HepG2 (cell line): ENCODE results near the gene MRM3. TPM values are rescaled to one million over a fixed set of nuclear protein-coding genes. Genes with fewer than 3 reads are reported as not detected.

Source experiments
- AGO2 ChIP-seq: fragments of 200-400 bp; formaldehyde crosslinking; optimal IDR thresholded peaks from 2 replicates; pipeline ENCODE3; 2017; ENCODE audit warnings: mild to moderate bottlenecking, low read depth, low read length, moderate library complexity
- ELF4 ChIP-seq: sonication (generic); formaldehyde crosslinking; IDR thresholded peaks from 2 replicates; pipeline ENCODE4 v1.5.0; 2020; ENCODE audit warnings: missing genetic modification reagents, mild to moderate bottlenecking, moderate library complexity, borderline replicate concordance
- EP300 ChIP-seq, 3 experiments: sonication (generic) in 1 of 3; formaldehyde crosslinking in 1 of 3; IDR thresholded peaks; 2 replicates each; pipeline versions ENCODE4 v1.5.1 to v1.6.1; 2011 to 2020; ENCODE audit warnings: low read depth in 2 of 3, low read length in 2 of 3, borderline replicate concordance in 1 of 3, improper control_type of control experiment in 1 of 3, mild to moderate bottlenecking in 1 of 3, missing genetic modification reagents in 1 of 3, moderate library complexity in 1 of 3
- ERF ChIP-seq: IDR thresholded peaks from 2 replicates; pipeline ENCODE4 v1.6.1; 2018; ENCODE audit warnings: missing biosample characterization, missing genetic modification reagents
- EZH2 ChIP-seq: conservative IDR thresholded peaks from 2 replicates; pipeline ENCODE4 v1.6.1; 2012; ENCODE audit warnings: mild to moderate bottlenecking, low read depth, low read length, moderate library complexity
- MATR3 ChIP-seq: sonication (generic); formaldehyde crosslinking; IDR thresholded peaks from 2 replicates; pipeline ENCODE4 v1.4.0; 2020; ENCODE audit warnings: missing genetic modification reagents
- NCOR1 ChIP-seq: fragments of 200-600 bp; sonication (generic); IDR thresholded peaks from 2 replicates; pipeline ENCODE4 v1.7.0; 2017; ENCODE audit warnings: antibody characterized with exemption, low read length, borderline replicate concordance
- PREB ChIP-seq: sonication (generic); formaldehyde crosslinking; IDR thresholded peaks from 2 replicates; pipeline ENCODE4 v1.4.0; 2020; ENCODE audit warnings: missing genetic modification reagents
- TBX2 ChIP-seq: sonication (generic); formaldehyde crosslinking; IDR thresholded peaks from 2 replicates; pipeline ENCODE4 v1.5.0; 2020; ENCODE audit warnings: missing genetic modification reagents, mild to moderate bottlenecking, borderline replicate concordance
- ZNF234 ChIP-seq: sonication (generic); formaldehyde crosslinking; conservative IDR thresholded peaks from 2 replicates; pipeline ENCODE4 v1.5.1; 2020; ENCODE audit warnings: mild to moderate bottlenecking, missing genetic modification reagents
- ZNF3 ChIP-seq: IDR thresholded peaks from 2 replicates; pipeline ENCODE4 v1.7.0; 2017; ENCODE audit warnings: inconsistent platforms
- ZNF556 ChIP-seq: sonication (generic); formaldehyde crosslinking; IDR thresholded peaks from 2 replicates; pipeline ENCODE4 v1.4.0; 2020; ENCODE audit warnings: mild to moderate bottlenecking, missing genetic modification reagents, borderline replicate concordance
- ZNF607 ChIP-seq: sonication (generic); formaldehyde crosslinking; IDR thresholded peaks from 2 replicates; pipeline ENCODE4 v1.5.1; 2020; ENCODE audit warnings: missing genetic modification reagents, mild to moderate bottlenecking, borderline replicate concordance
- ZNF816 ChIP-seq: sonication (generic); formaldehyde crosslinking; IDR thresholded peaks from 2 replicates; pipeline ENCODE4 v1.8.0; 2022; ENCODE audit warnings: missing genetic modification reagents, mild to moderate bottlenecking, borderline replicate concordance
- polyA plus RNA-seq, 8 experiments: library from polyadenylated mRNA; depleted of rRNA in 3 of 8; stranded (reverse) in 7 of 8; unstranded in 1 of 8; fragments of >200 nt; fragmentation: Illumina TruSeq in 4 of 8; extraction: Trizol in 4 of 8; gene quantifications; 2 replicates each; pipeline versions ENCODE4 v1.2.1 to v1.2.3, GENCODE V29; 2011 to 2016; ENCODE audit warnings: low read depth in 4 of 8, missing spikeins in 1 of 8, mixed read lengths in 1 of 8; ENCODE audit not compliant: insufficient read depth in 1 of 8
- total RNA-seq, 5 experiments: library from RNA; depleted of rRNA; stranded (reverse); fragments of >200 nt; fragmentation: Illumina TruSeq; extraction: Trizol; gene quantifications; 2 replicates each; pipeline ENCODE4 v1.2.3, GENCODE V29; 2016; ENCODE audit warnings: low read depth in 1 of 5
- TF ChIP-seq, protein P1 (sequence below): sonication (generic); formaldehyde crosslinking; IDR thresholded peaks from 2 replicates; pipeline ENCODE4 v1.5.1; 2020; ENCODE audit warnings: mild to moderate bottlenecking, missing genetic modification reagents, borderline replicate concordance
- TF ChIP-seq, protein P2 (sequence below): sonication (generic); formaldehyde crosslinking; IDR thresholded peaks from 2 replicates; pipeline ENCODE4 v1.4.0; 2020; ENCODE audit warnings: low read depth, mild to moderate bottlenecking, missing genetic modification reagents
- TF ChIP-seq, protein P3 (sequence below): sonication (generic); formaldehyde crosslinking; IDR thresholded peaks from 2 replicates; pipeline ENCODE4 v1.5.1; 2020; ENCODE audit warnings: missing genetic modification reagents, mild to moderate bottlenecking, borderline replicate concordance

The MRM3 gene
- total and polyA plus RNA-seq, 2 of the 13 experiments (the other 11 are each of a cell fraction or from before 2014, with no cell fraction given) = 12.3 to 25.5 TPM

GRCh38 chr17:781805-782731 lies at the start of gene MRM3, which contains the start of gene GLOD4 (continued):
- TF ChIP-seq, protein P1, sequence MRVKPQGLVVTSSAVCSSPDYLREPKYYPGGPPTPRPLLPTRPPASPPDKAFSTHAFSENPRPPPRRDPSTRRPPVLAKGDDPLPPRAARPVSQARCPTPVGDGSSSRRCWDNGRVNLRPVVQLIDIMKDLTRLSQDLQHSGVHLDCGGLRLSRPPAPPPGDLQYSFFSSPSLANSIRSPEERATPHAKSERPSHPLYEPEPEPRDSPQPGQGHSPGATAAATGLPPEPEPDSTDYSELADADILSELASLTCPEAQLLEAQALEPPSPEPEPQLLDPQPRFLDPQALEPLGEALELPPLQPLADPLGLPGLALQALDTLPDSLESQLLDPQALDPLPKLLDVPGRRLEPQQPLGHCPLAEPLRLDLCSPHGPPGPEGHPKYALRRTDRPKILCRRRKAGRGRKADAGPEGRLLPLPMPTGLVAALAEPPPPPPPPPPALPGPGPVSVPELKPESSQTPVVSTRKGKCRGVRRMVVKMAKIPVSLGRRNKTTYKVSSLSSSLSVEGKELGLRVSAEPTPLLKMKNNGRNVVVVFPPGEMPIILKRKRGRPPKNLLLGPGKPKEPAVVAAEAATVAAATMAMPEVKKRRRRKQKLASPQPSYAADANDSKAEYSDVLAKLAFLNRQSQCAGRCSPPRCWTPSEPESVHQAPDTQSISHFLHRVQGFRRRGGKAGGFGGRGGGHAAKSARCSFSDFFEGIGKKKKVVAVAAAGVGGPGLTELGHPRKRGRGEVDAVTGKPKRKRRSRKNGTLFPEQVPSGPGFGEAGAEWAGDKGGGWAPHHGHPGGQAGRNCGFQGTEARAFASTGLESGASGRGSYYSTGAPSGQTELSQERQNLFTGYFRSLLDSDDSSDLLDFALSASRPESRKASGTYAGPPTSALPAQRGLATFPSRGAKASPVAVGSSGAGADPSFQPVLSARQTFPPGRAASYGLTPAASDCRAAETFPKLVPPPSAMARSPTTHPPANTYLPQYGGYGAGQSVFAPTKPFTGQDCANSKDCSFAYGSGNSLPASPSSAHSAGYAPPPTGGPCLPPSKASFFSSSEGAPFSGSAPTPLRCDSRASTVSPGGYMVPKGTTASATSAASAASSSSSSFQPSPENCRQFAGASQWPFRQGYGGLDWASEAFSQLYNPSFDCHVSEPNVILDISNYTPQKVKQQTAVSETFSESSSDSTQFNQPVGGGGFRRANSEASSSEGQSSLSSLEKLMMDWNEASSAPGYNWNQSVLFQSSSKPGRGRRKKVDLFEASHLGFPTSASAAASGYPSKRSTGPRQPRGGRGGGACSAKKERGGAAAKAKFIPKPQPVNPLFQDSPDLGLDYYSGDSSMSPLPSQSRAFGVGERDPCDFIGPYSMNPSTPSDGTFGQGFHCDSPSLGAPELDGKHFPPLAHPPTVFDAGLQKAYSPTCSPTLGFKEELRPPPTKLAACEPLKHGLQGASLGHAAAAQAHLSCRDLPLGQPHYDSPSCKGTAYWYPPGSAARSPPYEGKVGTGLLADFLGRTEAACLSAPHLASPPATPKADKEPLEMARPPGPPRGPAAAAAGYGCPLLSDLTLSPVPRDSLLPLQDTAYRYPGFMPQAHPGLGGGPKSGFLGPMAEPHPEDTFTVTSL (CRISPR knock-in tag) = peak; percentile 72; the same call in 1 of the 2 replicates
- TF ChIP-seq MATR3 (CRISPR knock-in tag) (no peak), AGO2 (peak; percentile 76), ZNF3 (CRISPR knock-in tag) (no peak), ZNF607 (CRISPR knock-in tag) (no peak; the same call in 1 of the 2 replicates), ZNF556 (CRISPR knock-in tag) (peak; percentile 95), ZNF234 (CRISPR knock-in tag) (no peak), ELF4 (CRISPR knock-in tag) (no peak), TBX2 (CRISPR knock-in tag) (peak; percentile 88), ERF (peak; percentile 82), EP300 (IDR thresholded peaks at IDR 0.05; ENCODE audit: low read depth in 2 of 2, low read length in 2 of 2) (peak in 1 of 2 experiments; percentile 10; a peak in 1 of 4 replicates), EP300 (CRISPR knock-in tag; IDR thresholded peaks at IDR 0.05; ENCODE audit: borderline replicate concordance) (peak; percentile 45; the same call in 1 of the 2 replicates), ZNF816 (CRISPR knock-in tag) (peak; percentile 71; the same call in 1 of the 2 replicates), EZH2 (no peak), PREB (CRISPR knock-in tag) (no peak), NCOR1 (no peak; the same call in 1 of the 2 replicates)
- TF ChIP-seq, protein P2, sequence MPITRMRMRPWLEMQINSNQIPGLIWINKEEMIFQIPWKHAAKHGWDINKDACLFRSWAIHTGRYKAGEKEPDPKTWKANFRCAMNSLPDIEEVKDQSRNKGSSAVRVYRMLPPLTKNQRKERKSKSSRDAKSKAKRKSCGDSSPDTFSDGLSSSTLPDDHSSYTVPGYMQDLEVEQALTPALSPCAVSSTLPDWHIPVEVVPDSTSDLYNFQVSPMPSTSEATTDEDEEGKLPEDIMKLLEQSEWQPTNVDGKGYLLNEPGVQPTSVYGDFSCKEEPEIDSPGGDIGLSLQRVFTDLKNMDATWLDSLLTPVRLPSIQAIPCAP = no peak
- TF ChIP-seq, protein P3, sequence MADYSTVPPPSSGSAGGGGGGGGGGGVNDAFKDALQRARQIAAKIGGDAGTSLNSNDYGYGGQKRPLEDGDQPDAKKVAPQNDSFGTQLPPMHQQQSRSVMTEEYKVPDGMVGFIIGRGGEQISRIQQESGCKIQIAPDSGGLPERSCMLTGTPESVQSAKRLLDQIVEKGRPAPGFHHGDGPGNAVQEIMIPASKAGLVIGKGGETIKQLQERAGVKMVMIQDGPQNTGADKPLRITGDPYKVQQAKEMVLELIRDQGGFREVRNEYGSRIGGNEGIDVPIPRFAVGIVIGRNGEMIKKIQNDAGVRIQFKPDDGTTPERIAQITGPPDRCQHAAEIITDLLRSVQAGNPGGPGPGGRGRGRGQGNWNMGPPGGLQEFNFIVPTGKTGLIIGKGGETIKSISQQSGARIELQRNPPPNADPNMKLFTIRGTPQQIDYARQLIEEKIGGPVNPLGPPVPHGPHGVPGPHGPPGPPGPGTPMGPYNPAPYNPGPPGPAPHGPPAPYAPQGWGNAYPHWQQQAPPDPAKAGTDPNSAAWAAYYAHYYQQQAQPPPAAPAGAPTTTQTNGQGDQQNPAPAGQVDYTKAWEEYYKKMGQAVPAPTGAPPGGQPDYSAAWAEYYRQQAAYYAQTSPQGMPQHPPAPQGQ (CRISPR knock-in tag) = no peak
